HEK293T (cell line): ENCODE measurements around the gene SH3PXD2B.
"Not testable (repeated sequence)": the region's sequence is repeated elsewhere in the genome, so short reads cannot be mapped to it uniquely, and the experiment has no call there.

Source experiments
- CTCF ChIA-PET: fragments of 350-600 bp; formaldehyde crosslinking; extraction: SDS; loops from one replicate; lab custom pipeline; 2021; ENCODE audit warnings: antibody characterized with exemption, inconsistent platforms; lab: Yijun Ruan, JAX
- POLR2A ChIA-PET: fragments of 350-600 bp; formaldehyde crosslinking; extraction: SDS; loops from one replicate; lab custom pipeline; 2020; ENCODE audit warnings: antibody characterized with exemption, inconsistent platforms; lab: Yijun Ruan, JAX
- DNase-seq: peaks from one replicate; pipeline ENCODE4 v3.0.0; 2012; ENCODE audit warnings: mixed read lengths; ENCODE audit errors: extremely low spot score
- ARNT ChIP-seq: fragments of 450-650 bp; IDR thresholded peaks from 2 replicates; pipeline ENCODE4 v1.6.1; 2017; ENCODE audit warnings: mild to moderate bottlenecking
- BHLHE40 ChIP-seq: fragments of 450-650 bp; IDR thresholded peaks from 2 replicates; pipeline ENCODE4 v1.6.1; 2016; ENCODE audit warnings: mild to moderate bottlenecking, moderate library complexity, borderline replicate concordance
- CTBP1 ChIP-seq: fragments of 450-650 bp; IDR thresholded peaks from 2 replicates; pipeline ENCODE4 v1.6.1; 2016; ENCODE audit warnings: borderline replicate concordance
- ELF4 ChIP-seq: fragments of 450-650 bp; IDR thresholded peaks from 2 replicates; pipeline ENCODE4 v1.6.1; 2017; ENCODE audit warnings: antibody characterized with exemption
- FOXA1 ChIP-seq: fragments of 450-650 bp; IDR thresholded peaks from 2 replicates; pipeline ENCODE4 v1.6.1; 2016; ENCODE audit warnings: mild to moderate bottlenecking
- FOXK2 ChIP-seq: fragments of 450-650 bp; IDR thresholded peaks from 2 replicates; pipeline ENCODE4 v1.6.1; 2016; ENCODE audit warnings: mild to moderate bottlenecking
- FOXM1 ChIP-seq: fragments of 450-650 bp; IDR thresholded peaks from 2 replicates; pipeline ENCODE4 v1.6.1; 2017; ENCODE audit warnings: mild to moderate bottlenecking, borderline replicate concordance
- HDGF ChIP-seq: fragments of 450-650 bp; IDR thresholded peaks from 2 replicates; pipeline ENCODE4 v1.6.1; 2017; ENCODE audit warnings: antibody characterized with exemption, borderline replicate concordance
- L3MBTL2 ChIP-seq: fragments of 450-650 bp; conservative IDR thresholded peaks from 2 replicates; pipeline ENCODE4 v1.6.1; 2016; ENCODE audit warnings: mild to moderate bottlenecking
- NFRKB ChIP-seq: fragments of 450-650 bp; IDR thresholded peaks from 2 replicates; pipeline ENCODE4 v1.6.1; 2016; ENCODE audit warnings: mild to moderate bottlenecking, moderate library complexity
- PKNOX1 ChIP-seq: fragments of 450-650 bp; IDR thresholded peaks from 2 replicates; pipeline ENCODE4 v1.6.1; 2016
- SP1 ChIP-seq: fragments of 450-650 bp; IDR thresholded peaks from 2 replicates; pipeline ENCODE4 v1.6.1; 2017
- SUZ12 ChIP-seq: fragments of 450-650 bp; IDR thresholded peaks from 2 replicates; pipeline ENCODE4 v1.6.1; 2016; ENCODE audit warnings: mild to moderate bottlenecking
- TARDBP ChIP-seq: fragments of 450-650 bp; IDR thresholded peaks from 2 replicates; pipeline ENCODE4 v1.6.1; 2016
- ZNF384 ChIP-seq: fragments of 450-650 bp; IDR thresholded peaks from 2 replicates; pipeline ENCODE4 v1.6.1; 2016

SH3PXD2B gene

DNA sequence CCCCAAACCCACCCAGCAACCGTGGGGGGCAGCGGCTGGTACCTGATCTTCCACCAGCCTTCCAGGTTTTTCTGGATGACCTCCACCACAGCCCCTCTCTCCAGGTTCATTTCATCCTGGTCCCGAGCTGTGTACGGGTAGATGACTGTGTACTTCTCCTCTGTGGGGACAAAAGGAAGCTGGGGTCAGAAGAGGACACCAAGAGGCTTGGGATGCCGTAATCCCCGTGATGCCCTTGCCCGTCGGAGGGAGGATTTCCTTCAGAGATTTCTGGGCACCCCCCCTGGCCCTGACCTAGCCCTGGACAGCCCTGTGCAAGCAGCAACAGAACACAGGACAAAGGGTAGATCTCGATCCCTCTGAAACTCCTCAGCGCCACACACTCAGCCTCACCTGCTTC lies 100.5 kb downstream of the SH3PXD2B start:
- POLR2A ChIA-PET = no interaction called here
- TF ChIP-seq ARNT (no peak), ZNF384 (no peak), HDGF (no peak)
- DNase-seq = no peak
- CTCF ChIA-PET = interaction anchor here (1.6 kb wide), 1 partner anchor 97 kb away, joined by 3 read pairs; no protein-coding TSS in a partner anchor

DNA sequence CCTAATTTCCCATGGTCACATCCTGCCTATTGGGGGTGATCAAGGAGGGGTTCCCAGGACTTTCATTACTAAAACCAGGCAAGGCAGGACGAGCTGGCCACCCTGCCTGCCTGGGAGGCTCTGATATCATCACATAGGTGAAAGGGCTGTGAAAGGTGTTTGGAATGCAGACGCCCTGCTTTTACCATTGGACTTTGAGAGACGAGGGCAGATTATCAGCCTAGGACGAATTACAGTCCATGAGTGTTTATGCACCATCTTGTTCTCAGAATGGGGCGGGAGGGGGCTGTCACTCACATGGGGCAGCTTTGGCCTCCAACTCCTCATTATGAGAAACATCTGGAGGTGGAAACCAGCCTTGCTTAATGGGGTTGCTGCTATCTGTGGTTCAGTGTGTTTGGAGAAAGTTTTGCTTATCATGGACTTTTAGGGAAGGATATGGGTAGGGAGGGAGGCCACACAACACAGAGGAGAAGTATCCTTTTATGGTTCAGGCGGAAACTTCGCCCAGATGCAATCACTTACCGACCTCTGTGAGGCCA lies 101.0 kb downstream of the SH3PXD2B start:
- POLR2A ChIA-PET = no interaction called here
- CTCF ChIA-PET = no interaction called here
- TF ChIP-seq ZNF384 (no peak), L3MBTL2 (no peak), CTBP1 (no peak), SP1 (no peak), BHLHE40 (no peak), PKNOX1 (no peak), ELF4 (no peak), ARNT (no peak), SUZ12 (no peak)
- DNase-seq = no peak

DNA sequence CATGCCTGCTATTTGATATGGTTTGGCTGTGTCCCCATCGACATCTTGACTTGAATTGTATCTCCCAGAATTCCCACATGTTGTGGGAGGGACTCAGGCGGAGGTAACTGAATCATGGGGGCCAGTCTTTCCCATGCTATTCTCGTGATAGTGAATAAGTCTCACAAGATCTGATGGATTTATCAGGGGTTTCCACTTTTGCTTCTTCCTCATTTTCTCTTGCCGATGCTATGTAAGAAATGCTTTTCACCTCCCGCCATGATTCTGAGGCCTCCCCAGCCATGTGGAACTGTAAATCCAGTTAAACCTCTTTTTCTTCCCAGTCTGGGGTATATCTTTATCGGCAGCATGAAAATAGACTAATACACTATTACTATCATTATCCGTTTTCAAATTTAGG lies 101.8 kb downstream of the SH3PXD2B start:
- DNase-seq, CTCF ChIA-PET, POLR2A ChIA-PET: not testable (repeated sequence)

DNA sequence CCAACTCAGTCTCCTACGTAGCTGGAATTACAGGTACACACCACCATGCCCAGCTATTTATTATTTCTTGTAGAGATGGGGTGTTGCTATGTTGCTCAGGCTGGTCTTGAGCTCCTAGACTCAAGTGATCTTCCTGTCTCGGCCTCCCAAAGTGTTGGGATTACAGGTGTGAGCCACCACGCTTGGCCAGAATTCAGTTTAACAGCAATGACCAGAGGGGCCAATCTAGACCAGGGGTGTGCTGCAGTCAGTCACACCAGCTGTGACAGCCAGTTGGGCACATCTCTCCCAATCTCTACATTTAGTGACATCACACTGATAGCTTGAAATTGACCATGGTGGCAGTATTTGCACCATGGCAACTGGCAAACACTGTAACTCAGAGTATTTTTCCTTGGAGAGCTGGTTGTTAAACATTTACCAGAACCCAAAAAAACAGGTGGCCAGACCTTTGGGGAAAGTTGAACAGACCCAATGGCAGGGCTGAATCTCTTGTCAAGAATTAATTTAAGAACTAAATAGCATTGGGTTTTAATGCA lies 103.0 kb downstream of the SH3PXD2B start:
- no peak for TF ChIP-seq HDGF
- no peak for TF ChIP-seq ELF4
- TF ChIP-seq ZNF384 = no peak
- no peak for TF ChIP-seq CTBP1
- no peak for TF ChIP-seq NFRKB
- no peak for TF ChIP-seq FOXA1
- TF ChIP-seq FOXK2 = no peak
- TF ChIP-seq ARNT = no peak
- TF ChIP-seq SP1 = no peak
- TF ChIP-seq BHLHE40 = no peak
- TF ChIP-seq FOXM1 = no peak
- no peak for TF ChIP-seq L3MBTL2
- ChIA-PET CTCF (no interaction called here), POLR2A (no interaction called here)
- DNase-seq = no peak

- TF ChIP-seq SP1 (no peak), SUZ12 (no peak), NFRKB (no peak), ARNT (no peak), FOXA1 (no peak), FOXK2 (no peak), TARDBP (no peak), BHLHE40 (no peak)
- ChIA-PET CTCF (no interaction called here), POLR2A (no interaction called here)
- DNase-seq = no peak
Measured at GRCh38 chr5:172350212-172351181, 103.8 kb downstream of the SH3PXD2B start.

DNA sequence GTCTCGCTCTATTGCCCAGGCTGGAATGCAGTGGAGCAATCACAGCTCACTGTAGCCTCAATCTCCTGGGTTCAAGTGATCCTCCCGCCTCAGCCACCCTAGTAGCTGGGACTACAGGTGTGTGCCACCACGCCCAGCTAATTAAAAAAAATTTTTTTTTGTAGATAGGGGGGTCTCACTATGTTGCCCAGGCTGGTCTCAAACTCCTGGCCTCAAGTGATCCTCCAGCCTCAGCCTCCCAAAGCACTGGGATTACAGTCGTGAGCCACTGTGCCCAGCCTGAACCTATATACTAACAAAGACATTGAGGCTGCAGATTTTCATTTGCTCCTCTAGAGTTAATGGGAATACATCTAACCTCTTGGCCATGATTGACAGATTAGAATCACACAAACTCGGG lies 105.6 kb downstream of the SH3PXD2B start:
- DNase-seq, POLR2A ChIA-PET, CTCF ChIA-PET: not testable (repeated sequence)

- DNase-seq = no peak
- TF ChIP-seq HDGF (no peak), SP1 (no peak), ELF4 (no peak), BHLHE40 (no peak), SUZ12 (no peak), CTBP1 (no peak), ZNF384 (no peak), FOXK2 (no peak), TARDBP (no peak), ARNT (no peak), FOXA1 (no peak), L3MBTL2 (no peak), PKNOX1 (no peak)
- ChIA-PET POLR2A (no interaction called here), CTCF (no interaction called here)
Measured at GRCh38 chr5:172348084-172348483, 106.2 kb downstream of the SH3PXD2B start.
